ENCODE measurements around the gene EGFR.

DNA sequence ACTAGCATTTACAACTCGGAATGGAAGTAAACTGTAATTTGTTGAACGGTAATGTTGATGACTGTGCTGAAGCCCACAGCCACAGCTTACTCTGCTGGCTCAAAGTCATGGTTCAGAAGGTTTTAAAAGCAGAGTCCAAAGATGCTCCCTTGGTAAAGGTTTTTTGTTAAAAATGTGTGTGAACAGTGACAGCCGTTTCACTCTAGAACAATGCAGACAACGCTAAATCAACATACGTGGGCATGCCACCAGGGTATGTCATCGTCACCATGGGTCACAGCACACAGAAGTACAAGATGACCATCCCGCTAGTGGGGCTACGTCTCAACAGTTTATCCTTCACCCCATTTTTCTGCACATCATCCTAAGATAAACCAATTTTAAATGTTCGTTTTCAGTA, 239.8 kb downstream of the EGFR start:
- TF ChIP-seq, protein P1, sequence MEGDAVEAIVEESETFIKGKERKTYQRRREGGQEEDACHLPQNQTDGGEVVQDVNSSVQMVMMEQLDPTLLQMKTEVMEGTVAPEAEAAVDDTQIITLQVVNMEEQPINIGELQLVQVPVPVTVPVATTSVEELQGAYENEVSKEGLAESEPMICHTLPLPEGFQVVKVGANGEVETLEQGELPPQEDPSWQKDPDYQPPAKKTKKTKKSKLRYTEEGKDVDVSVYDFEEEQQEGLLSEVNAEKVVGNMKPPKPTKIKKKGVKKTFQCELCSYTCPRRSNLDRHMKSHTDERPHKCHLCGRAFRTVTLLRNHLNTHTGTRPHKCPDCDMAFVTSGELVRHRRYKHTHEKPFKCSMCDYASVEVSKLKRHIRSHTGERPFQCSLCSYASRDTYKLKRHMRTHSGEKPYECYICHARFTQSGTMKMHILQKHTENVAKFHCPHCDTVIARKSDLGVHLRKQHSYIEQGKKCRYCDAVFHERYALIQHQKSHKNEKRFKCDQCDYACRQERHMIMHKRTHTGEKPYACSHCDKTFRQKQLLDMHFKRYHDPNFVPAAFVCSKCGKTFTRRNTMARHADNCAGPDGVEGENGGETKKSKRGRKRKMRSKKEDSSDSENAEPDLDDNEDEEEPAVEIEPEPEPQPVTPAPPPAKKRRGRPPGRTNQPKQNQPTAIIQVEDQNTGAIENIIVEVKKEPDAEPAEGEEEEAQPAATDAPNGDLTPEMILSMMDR (IDR thresholded peaks at IDR 0.05) = no peak
- no peak for TF ChIP-seq EP300 (IDR thresholded peaks at IDR 0.05)

All from sigmoid colon (tissue), 4 donors.